Activated CD8-positive, alpha-beta memory T cell treated with anti-CD3 and anti-CD28 coated beads for 36 hours (primary cell): ENCODE data around the gene KCNE3. TPM values are rescaled to one million over a fixed set of nuclear protein-coding genes. Genes with fewer than 3 reads are reported as not detected.

Experiments
- CTCF ChIA-PET: fragments of 350-600 bp; sonication (Branson Sonifier 250); formaldehyde crosslinking; loops from one replicate; lab custom pipeline; 2021; ENCODE audit warnings: antibody characterized with exemption; lab: Charles Lee
- POLR2A ChIA-PET: fragments of 350-600 bp; sonication (Branson Sonifier 250); formaldehyde crosslinking; loops from one replicate; lab custom pipeline; 2021; ENCODE audit warnings: antibody characterized with exemption; lab: Charles Lee
- total RNA-seq, 2 experiments: library from RNA; stranded (reverse); gene quantifications; one replicate each; pipeline ENCODE4 v1.2.3, GENCODE V29; 2021

KCNE3 gene
- total RNA-seq: not detected

GRCh38 chr11:74466916-74467885 is at the start of gene KCNE3:
KCNE3 (minus strand) TSS chr11:74467549; CDS start chr11:74457563, 9,986 bp downstream.
- CTCF ChIA-PET: interaction anchor here (0.9 kb wide), 1 partner anchor 9 kb away, joined by 4 read pairs; no protein-coding TSS in a partner anchor

GRCh38 chr11:74507582-74507981 is 40.2 kb upstream of the KCNE3 start:
- ChIA-PET CTCF (no interaction called here), POLR2A (no interaction called here)

More at GRCh38 chr11:74466916-74467885, at the start of gene KCNE3:
- POLR2A ChIA-PET: no interaction called here

GRCh38 chr11:74506823-74507222 is 39.5 kb upstream of the KCNE3 start:
- ChIA-PET POLR2A (no interaction called here), CTCF (no interaction called here)

- ChIA-PET CTCF (no interaction called here), POLR2A (no interaction called here)
Observed at GRCh38 chr11:74505911-74506310, 38.6 kb upstream of the KCNE3 start.

- ChIA-PET POLR2A (no interaction called here), CTCF (no interaction called here)
Observed at GRCh38 chr11:74504100-74504691, 36.8 kb upstream of the KCNE3 start.

- POLR2A ChIA-PET: no interaction called here
- CTCF ChIA-PET: interaction anchor here (0.7 kb wide), 1 partner anchor 75 kb away, joined by 3 read pairs; no protein-coding TSS in a partner anchor
Observed at GRCh38 chr11:74494916-74495315, 27.6 kb upstream of the KCNE3 start.

- ChIA-PET CTCF (interaction anchor here (0.7 to 1.3 kb wide), 2 partner anchors 76 to 98 kb away, joined by 3 to 5 read pairs; partner anchors contain the start of gene POLD3), POLR2A (interaction anchor here (0.6 to 1.6 kb wide), 7 partner anchors 20 to 323 kb away, joined by 3 to 17 read pairs (median 5); partner anchors contain the start of genes C2CD3, PGM2L1, POLD3 and PPME1)
Observed at GRCh38 chr11:74493791-74494630, 26.7 kb upstream of the KCNE3 start.

- ChIA-PET POLR2A (interaction anchor here (0.5 to 1.6 kb wide), 9 partner anchors 95 to 1094 kb away, joined by 3 to 17 read pairs (median 5); partner anchors contain the start of genes C2CD3, PGM2L1, POLD3 and PPME1), CTCF (interaction anchor here (0.6 to 1.3 kb wide), 2 partner anchors 99 to 158 kb away, joined by 3 to 5 read pairs; partner anchors contain the start of gene POLD3)
Observed at GRCh38 chr11:74492974-74493790, 25.8 kb upstream of the KCNE3 start, which contains the start of gene LIPT2. LIPT2 (minus strand) TSS chr11:74493724; CDS start chr11:74493703, 21 bp downstream.

- ChIA-PET POLR2A (interaction anchor here (0.7 kb wide), 1 partner anchor 100 kb away, joined by 8 read pairs; no protein-coding TSS in a partner anchor), CTCF (no interaction called here)
Observed at GRCh38 chr11:74492084-74492483, 24.7 kb upstream of the KCNE3 start.

- ChIA-PET CTCF (no interaction called here), POLR2A (no interaction called here)
Observed at GRCh38 chr11:74490941-74491340, 23.6 kb upstream of the KCNE3 start.

GRCh38 chr11:74487875-74488274 is 20.5 kb upstream of the KCNE3 start:
- POLR2A ChIA-PET: no interaction called here
- CTCF ChIA-PET: no interaction called here

GRCh38 chr11:74485868-74486267 is 18.5 kb upstream of the KCNE3 start:
- POLR2A ChIA-PET: no interaction called here
- CTCF ChIA-PET: interaction anchor here (1.2 kb wide), 1 partner anchor 33 kb away, joined by 3 read pairs; no protein-coding TSS in a partner anchor

- ChIA-PET CTCF (no interaction called here), POLR2A (no interaction called here)
Observed at GRCh38 chr11:74480688-74481417, 13.5 kb upstream of the KCNE3 start.

GRCh38 chr11:74479732-74480123 is 12.4 kb upstream of the KCNE3 start:
- ChIA-PET CTCF (no interaction called here), POLR2A (no interaction called here)

GRCh38 chr11:74478877-74479731 is 11.8 kb upstream of the KCNE3 start:
- ChIA-PET POLR2A (no interaction called here), CTCF (no interaction called here)

- ChIA-PET CTCF (interaction anchor here (1.2 kb wide), 1 partner anchor 10 kb away, joined by 4 read pairs; the partner anchor contains the start of gene KCNE3), POLR2A (no interaction called here)
Observed at GRCh38 chr11:74476536-74476935, 9.2 kb upstream of the KCNE3 start.
